HG03571 (cell line): ENCODE measurements around the gene FAM13A.

Experiments used
- ATAC-seq: cut with Tn5 transposase; IDR thresholded peaks from one replicate; pipeline ENCODE4 v1.9.1; 2021; ENCODE audit not compliant: unreplicated experiment

FAM13A gene

DNA sequence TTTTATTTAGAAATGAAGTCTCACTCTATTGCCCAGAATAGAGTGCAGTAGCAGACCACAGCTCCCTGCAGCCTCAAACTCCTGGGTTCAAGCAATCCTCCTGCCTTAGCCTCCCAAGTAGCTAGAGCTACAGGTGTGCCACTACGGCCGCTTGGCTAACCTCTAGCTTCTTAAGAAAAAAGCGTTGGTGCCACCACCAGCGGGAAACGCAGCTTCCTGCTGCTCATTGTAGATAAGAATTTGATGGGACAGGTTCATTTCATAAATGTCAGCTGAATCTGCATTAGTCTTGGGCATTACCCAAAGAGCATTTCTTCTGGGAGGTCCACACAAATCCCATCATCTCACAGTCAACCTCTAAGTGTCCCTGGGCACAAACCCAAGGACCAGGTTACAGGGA lies 326.2 kb downstream of the FAM13A start:
- ATAC-seq = no peak

DNA sequence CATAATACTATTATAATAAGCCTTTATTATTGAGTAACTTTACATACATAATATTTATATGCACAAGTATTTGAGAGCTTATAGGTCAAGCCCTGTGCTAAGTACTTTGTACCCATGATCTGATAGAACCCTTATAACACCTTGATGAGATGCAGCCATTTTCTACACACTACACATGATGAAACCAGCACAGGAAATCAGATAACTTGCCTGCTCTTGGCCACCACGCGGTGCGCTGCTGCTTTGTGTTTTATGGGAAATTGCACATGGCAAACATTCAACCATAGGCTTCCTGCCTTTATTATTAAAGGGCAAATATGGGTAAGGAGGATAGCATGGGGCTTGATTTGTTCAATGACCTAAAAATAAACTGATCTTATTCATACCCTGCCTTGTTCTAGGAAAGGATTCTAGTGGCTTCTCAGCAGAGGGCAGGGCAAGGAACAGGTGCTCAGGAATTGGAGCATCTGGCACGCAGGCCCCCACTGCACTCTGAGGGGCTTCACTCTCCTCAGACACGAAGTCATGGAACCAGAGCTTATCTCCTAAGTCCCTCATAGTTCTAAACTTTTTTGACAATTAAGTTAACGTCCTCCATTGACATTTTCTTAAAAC lies 327.7 kb downstream of the FAM13A start:
- no peak for ATAC-seq

DNA sequence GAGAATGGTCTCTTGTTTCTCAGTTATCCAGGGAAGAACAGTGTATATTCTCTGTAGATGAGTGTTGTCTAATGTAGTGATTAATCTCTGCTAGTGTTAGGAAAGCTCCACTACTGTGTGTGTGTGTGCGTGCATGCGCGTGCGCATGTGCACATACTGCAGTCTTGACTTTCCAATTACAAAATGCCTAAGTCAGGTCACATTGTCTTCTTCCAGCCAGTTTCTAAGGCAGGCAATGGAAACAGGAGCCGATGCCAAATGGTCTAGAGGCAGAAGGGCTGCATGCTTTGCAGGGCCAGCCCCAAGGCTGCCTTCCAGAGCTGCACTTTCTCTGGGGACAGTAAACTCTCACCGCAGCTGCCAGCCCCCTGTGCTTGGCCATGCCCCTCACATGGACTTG lies 328.8 kb downstream of the FAM13A start:
- ATAC-seq = no peak

DNA sequence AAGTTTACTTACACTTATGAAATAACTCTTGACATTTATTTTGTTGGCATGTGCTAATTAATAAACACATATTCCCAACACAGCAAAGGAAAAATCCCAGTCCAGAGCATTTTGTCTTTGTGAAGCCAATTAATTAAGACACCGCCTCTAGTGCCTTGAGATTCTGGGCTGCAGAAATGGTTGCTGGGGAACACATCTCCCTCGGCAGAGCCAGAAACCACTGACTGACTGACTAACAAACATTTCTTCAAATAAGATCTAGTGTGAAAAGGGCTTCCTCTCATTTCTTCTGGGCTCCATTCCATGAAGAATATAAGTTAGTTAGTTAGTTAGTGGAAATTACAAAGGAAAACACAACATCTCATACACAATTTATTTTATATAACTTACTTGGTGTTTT lies 331.0 kb downstream of the FAM13A start:
- no peak for ATAC-seq

- no peak for ATAC-seq
Measured at GRCh38 chr4:88725143-88725542, 331.8 kb downstream of the FAM13A start.

DNA sequence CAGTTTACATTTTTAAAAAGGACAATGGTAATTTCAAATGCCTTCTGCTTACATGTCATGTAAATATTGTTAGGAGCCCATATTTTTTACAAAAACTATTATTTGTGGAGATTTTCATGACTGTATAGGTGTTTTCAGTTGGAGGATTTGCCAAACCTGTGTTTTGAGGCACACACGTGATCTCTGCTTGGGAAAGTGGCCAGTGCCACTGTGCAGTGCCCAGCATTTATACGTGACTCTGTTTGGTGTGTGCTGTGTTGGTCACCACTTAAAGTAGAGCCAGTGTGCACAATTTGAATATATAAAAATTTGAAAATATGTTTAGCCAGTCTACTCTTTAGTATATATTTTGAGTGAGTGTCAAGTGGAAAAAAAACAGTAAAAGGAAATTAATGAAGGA lies 332.6 kb downstream of the FAM13A start:
- no peak for ATAC-seq

- ATAC-seq = no peak
Measured at GRCh38 chr4:88722828-88723227, 334.2 kb downstream of the FAM13A start.

GRCh38 chr4:88722276-88722780 lies 334.7 kb downstream of the FAM13A start:
- no peak for ATAC-seq

- ATAC-seq = no peak
Measured at GRCh38 chr4:88720451-88721428, 336.2 kb downstream of the FAM13A start.

GRCh38 chr4:88719381-88719780 lies 337.6 kb downstream of the FAM13A start:
- no peak for ATAC-seq

GRCh38 chr4:88718098-88718497 lies 338.9 kb downstream of the FAM13A start:
- no peak for ATAC-seq

- ATAC-seq = no peak
Measured at GRCh38 chr4:88713782-88714181, 343.2 kb downstream of the FAM13A start.

DNA sequence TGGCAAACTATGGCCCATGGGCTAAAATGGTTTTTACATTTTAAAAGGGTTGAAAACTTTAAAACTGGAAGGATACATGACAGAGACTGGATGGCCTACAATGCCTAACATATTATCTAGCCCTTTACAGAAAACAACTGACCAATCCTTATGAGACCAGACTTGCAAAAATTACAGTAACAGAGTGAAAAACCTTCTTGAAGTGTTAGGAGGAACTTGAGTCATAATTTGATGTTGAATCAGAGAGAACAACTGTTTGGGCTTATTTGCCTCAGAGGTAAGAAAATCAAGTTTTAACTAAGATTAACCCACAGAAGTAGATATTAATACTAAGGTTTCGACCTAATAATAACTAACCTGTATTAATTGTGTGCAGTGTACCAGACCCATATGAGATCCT lies 347.0 kb downstream of the FAM13A start:
- no peak for ATAC-seq

DNA sequence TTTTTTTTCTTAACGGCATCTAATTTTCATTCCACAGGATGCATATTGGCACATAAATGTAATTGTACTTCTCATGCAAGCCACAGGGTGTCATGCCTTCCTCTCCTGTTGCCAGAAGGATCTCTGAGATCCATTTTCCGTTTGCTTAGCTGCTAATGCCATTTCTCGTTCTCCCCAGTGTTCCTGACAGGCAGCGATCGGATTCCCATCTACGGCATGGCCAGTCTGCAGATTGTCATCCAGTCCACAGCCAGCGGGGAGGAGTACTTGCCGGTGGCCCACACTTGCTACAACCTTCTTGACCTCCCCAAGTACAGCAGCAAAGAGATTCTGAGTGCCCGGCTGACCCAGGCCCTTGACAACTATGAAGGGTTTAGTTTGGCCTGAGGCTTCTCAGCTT lies 350.4 kb downstream of the FAM13A start:
- no peak for ATAC-seq

DNA sequence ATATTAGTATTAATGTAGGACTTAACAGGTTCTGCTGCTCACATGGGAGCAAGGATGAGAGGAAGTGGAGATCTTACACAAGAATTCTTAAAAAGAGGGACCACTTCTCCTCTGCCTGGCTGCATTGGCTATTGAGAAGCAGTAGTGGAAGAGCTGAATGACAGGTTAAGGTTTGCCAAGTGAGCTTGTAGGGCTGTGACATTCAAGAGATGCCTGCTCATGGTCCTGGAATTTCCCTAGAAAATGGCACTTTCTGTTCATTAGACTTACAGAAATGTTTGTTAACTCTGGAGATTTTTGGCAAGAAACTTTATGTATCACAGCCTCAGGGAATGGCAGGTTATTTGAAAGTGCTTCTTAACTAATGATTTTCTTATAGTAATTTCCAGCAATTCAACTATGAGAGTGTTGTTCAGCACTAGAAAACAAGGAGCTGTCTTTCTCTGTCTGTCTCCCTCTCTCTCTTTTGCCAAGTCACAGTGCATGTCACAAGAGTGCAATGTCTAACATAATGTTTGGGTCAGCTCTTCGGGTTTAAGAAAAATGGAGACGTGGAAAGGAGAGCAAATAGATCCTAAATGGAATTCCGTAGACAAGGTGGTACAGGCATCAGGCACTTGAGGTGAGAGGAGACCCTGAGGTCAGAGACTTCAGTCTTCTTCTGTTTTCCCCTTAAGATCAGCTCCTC lies 351.0 kb downstream of the FAM13A start:
- ATAC-seq = no peak

- ATAC-seq = no peak
Measured at GRCh38 chr4:88705223-88705622, 351.8 kb downstream of the FAM13A start.

GRCh38 chr4:88702782-88703181 lies 354.2 kb downstream of the FAM13A start:
- ATAC-seq = no peak

- no peak for ATAC-seq
Measured at GRCh38 chr4:88698519-88698918, 358.5 kb downstream of the FAM13A start.

- peak; percentile 96 for ATAC-seq
Measured at GRCh38 chr4:88697588-88698329, 359.2 kb downstream of the FAM13A start, which contains the start of gene NAP1L5. Gene NAP1L5 (minus strand): TSS chr4:88697829. CDS start chr4:88697754, 75 bp downstream.

- no peak for ATAC-seq
Measured at GRCh38 chr4:88697141-88697540, 359.8 kb downstream of the FAM13A start.

DNA sequence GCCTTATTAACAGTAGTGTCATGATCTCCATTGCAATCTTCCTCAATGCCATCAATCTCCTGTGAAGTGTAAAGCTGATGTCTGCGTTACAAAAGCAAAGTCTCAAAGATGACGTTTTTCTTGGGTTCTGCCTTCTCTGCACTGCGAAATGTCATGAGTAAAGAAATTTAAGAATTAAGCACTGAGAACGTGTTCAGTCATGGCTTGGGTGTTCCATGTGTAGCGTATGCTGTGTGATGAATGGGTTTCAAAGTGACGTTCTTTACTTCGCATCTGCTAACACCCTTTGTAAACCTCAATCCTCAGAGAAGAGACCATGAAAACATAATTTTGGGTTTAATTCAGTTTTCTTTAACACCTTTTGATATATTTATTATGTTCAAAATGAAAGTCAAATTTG lies 360.4 kb downstream of the FAM13A start:
- no peak for ATAC-seq
